Adrenal gland (tissue), 12 donors: Measurements from ENCODE around the gene CRACR2A. TPM values are rescaled to one million over a fixed set of nuclear protein-coding genes. Genes with fewer than 3 reads are reported as not detected.

Experiments used
- DNase-seq, 7 donors: peaks; one replicate each; pipeline ENCODE4 v3.0.0-alpha.2; 2019 to 2020
- H3K27ac ChIP-seq, 5 donors: fragments of 200-600 bp; sonication (generic) in 4 of 5; 1 replicate in 3 of 5; 2 replicates in 2 of 5; pipeline versions ENCODE4 v1.5.1 to v1.8.0; 2016 to 2020; ENCODE audit warnings: mild to moderate bottlenecking in 1 of 5
- H3K27me3 ChIP-seq: fragments of 200-600 bp; 2 replicates; pipeline ENCODE4 v1.8.0; 2021
- H3K36me3 ChIP-seq, 2 donors: fragments of 200-600 bp; replicated peaks in 1 of 2; 1 replicate in 1 of 2; 2 replicates in 1 of 2; pipeline versions ENCODE4 v1.5.1 to v1.8.0; 2018 to 2022
- H3K4me1 ChIP-seq, 2 donors: fragments of 200-600 bp; replicated peaks in 1 of 2; 1 replicate in 1 of 2; 2 replicates in 1 of 2; pipeline versions ENCODE4 v1.5.1 to v1.8.0; 2018 to 2021
- H3K4me3 ChIP-seq, 4 donors: fragments of 200-600 bp; sonication (generic) in 3 of 4; one replicate each; pipeline ENCODE4 v1.5.1; 2016 to 2018
- H3K9me3 ChIP-seq, 3 donors: fragments of 200-600 bp; sonication (generic) in 1 of 3; replicated peaks in 1 of 3; 1 replicate in 2 of 3; 2 replicates in 1 of 3; pipeline versions ENCODE4 v1.5.1 to v1.8.0; 2016 to 2021
- POLR2A ChIP-seq, 2 donors: fragments of 450-650 bp; IDR thresholded peaks; one replicate each; pipeline ENCODE4 v1.6.1; 2017; ENCODE audit warnings: antibody characterized with exemption in 2 of 2, mild to moderate bottlenecking in 2 of 2, moderate library complexity in 1 of 2
- WGBS, 4 donors: extraction: QIAGEN DNeasy Blood & Tissue Kit in 2 of 4; methylation state at CpG; one replicate each; pipeline versions ENCODE4 v1.1.5 to v1.1.7; 2013 to 2017; 5-methylcytosine and 5-hydroxymethylcytosine counted together
- intact Hi-C, 2 donors: fragments of 100-400 bp; cut with DNase I; formaldehyde crosslinking; loops; one replicate each; pipeline versions ENCODE4 v1.14.1 to v1.15.0; 2022 to 2023
- polyA plus RNA-seq, 3 donors: library from polyadenylated mRNA; stranded (reverse); fragments of 200-250 nt in 2 of 3; fragments of 350-450 nt in 1 of 3; fragmentation: Illumina TruSeq in 1 of 3; extraction: RNeasy Lipid Tissue Mini Kit (QIAGEN cat#74804) in 1 of 3; gene quantifications; one replicate each; pipeline ENCODE4 v1.2.3, GENCODE V29; 2013 to 2014
- total RNA-seq, 9 donors: library from RNA; depleted of rRNA in 4 of 9; stranded (reverse); fragments of >200 nt in 4 of 9; fragments of 120-200 nt in 1 of 9; fragmentation: NEBNext Ultra II Directional in 1 of 9; extraction: Animal tissue kit (Norgen Biotek cat#: 25700) in 1 of 9; gene quantifications; one replicate each; pipeline versions ENCODE4 v1.1.0 to v1.2.4, GENCODE V29; 2013 to 2023
- TF ChIP-seq, protein P1 (sequence below), 6 experiments: fragments of 450-650 bp in 4 of 6; fragments of 200-600 bp in 2 of 6; sonication (generic) in 1 of 6; IDR thresholded peaks; 1 replicate in 5 of 6; 2 replicates in 1 of 6; pipeline versions ENCODE4 v1.5.1 to v1.8.0; 2016 to 2021; ENCODE audit warnings: antibody characterized with exemption in 6 of 6, mild to moderate bottlenecking in 2 of 6, moderate library complexity in 1 of 6
- donor health status: healthy with polysubstance abuse.
- donor health status: Bipolar disorder and iron deficiency.
- donor health status: DM: yes; HTN: yes; CAD: no.
- donor health status: DM: no; HTN: no; CAD: no.
- donor health status: DM: no; HTN: no; CAD: no.
- donor health status: DM: yes; HTN: yes; CAD: no.

CRACR2A gene
- total and polyA plus RNA-seq, 12 donors = 0.50 to 3.5 (median 2.0) TPM

DNA sequence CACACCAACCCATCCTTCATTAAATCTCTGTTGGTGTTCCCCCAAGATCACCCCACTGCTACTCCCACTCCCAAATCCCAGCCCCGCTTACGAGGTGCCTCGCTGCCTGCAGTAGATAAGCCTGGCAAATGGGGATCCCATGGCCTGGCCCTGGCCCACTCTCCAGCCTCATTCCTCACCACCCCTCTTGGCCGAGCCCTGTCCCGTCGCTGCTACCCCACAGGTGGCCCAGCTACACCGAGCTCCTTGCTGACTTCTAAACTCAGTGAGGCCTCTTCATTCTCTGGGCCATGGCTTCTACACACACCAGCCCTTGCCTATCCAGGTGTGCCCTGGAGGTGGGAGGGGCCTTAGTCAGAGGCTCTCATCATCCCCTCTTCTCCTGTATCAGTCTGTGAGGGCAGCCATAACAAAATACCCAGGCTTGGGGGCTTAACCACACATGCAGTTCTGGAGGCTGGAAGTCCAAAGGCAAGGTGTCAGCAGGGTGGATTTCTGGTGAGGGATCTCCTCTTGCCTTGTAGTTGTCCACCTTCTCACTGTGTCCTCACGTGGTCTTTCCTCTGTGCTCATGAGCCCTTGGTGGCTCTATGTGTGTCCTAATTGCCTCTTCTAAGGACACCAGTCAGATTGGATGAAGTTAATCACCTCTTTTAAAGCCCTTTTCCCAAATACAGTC lies 169.1 kb downstream of the CRACR2A start:
- intact Hi-C loops = no loop called here
- Histone ChIP-seq H3K4me1 (no peaks in the 10 kb centered on the region), H3K36me3 (no peaks in the 10 kb centered on the region), H3K4me3 (no peak overlapping the region), H3K9me3 (no peaks in the 10 kb centered on the region), H3K27me3 (no peaks in the 10 kb centered on the region), H3K27ac (no peak overlapping the region)
- no peak for DNase-seq
- WGBS, 4 donors = 88 to 90% (median 89%) methylated on average over 8 of the region's 8 CpGs
- TF ChIP-seq, protein P1, sequence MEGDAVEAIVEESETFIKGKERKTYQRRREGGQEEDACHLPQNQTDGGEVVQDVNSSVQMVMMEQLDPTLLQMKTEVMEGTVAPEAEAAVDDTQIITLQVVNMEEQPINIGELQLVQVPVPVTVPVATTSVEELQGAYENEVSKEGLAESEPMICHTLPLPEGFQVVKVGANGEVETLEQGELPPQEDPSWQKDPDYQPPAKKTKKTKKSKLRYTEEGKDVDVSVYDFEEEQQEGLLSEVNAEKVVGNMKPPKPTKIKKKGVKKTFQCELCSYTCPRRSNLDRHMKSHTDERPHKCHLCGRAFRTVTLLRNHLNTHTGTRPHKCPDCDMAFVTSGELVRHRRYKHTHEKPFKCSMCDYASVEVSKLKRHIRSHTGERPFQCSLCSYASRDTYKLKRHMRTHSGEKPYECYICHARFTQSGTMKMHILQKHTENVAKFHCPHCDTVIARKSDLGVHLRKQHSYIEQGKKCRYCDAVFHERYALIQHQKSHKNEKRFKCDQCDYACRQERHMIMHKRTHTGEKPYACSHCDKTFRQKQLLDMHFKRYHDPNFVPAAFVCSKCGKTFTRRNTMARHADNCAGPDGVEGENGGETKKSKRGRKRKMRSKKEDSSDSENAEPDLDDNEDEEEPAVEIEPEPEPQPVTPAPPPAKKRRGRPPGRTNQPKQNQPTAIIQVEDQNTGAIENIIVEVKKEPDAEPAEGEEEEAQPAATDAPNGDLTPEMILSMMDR (IDR thresholded peaks at IDR 0.05) = no peak

DNA sequence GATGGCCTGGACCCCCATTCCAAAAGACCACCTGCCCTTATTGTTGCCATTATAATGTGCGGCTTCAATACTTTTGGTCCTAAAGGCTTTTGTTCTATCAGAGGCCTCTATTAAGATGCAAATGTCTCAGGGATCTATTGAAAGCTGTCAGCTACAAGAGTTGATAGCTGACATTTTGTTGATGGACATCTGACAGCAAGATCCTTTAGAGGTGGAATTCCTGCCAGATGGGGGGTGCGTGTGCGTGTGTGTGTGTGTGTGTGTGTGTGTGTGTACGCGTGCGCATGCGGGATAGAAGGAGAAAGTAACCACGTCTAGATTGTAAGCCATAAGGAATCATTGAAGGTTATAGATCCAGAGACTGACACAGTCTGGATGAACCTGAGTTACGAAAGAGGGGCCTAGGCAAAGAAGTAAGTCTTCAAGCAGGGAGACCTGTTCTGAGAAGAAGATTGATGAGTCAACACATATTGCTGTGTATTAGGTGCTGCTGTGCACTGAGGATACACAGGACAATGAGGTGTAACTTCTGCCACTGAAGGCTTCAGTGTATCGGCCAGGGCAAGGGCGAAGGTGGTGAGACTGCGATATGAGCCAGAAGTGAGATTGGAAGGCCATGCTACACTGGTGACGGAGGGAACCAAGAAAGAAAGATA lies 172.7 kb downstream of the CRACR2A start:
- no peak for DNase-seq
- intact Hi-C loops = no loop called here
- no peak for TF ChIP-seq POLR2A (IDR thresholded peaks at IDR 0.05)
- TF ChIP-seq, protein P1 (IDR thresholded peaks at IDR 0.05) = no peak
- Histone ChIP-seq H3K27me3 (no peaks in the 10 kb centered on the region), H3K9me3 (no peaks in the 10 kb centered on the region), H3K4me3 (no peak overlapping the region), H3K4me1 (no peaks in the 10 kb centered on the region), H3K36me3 (no peaks in the 10 kb centered on the region), H3K27ac (no peak overlapping the region)
- 75 to 90% (median 89%) methylated on average over 13 of the region's 13 CpGs for WGBS, 4 donors

DNA sequence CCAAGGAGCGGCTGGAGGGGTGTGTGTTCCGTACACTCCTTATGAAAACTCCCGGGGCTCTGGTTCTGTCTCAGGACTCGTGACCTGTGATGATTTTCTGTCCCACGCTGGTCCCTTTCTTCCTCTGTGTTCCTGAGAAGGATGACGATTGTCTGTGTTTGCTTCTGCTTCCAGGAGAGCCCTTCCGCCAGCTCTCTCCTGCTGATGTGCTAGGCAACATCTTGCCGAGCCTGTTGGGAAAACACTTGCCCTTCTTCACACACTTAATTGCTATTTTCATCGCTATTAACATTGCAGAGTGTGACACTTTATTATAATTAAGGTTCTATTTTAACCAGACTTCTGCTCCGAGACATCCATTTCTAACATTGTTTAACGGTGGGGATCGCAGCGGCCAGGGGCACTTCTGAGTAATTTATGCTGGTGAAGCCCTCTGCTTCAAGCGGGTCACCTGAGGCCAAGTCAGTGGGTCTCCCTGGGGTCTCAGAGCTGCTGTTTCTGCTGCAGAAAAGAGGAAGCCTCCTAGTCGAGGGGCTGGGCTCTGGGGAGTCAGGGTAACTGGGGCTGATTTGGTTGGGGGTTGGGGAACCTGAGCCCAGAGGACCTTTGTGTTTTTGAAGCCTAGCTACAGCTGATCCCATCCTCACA lies 173.3 kb downstream of the CRACR2A start:
- no peak overlapping the region for H3K27ac ChIP-seq
- intact Hi-C loops = no loop called here
- no peaks in the 10 kb centered on the region for H3K36me3 ChIP-seq
- no peaks in the 10 kb centered on the region for H3K4me1 ChIP-seq
- H3K4me3 ChIP-seq = no peak overlapping the region
- 71 to 79% (median 75%) methylated on average over 14 to 15 of the region's 15 CpGs for WGBS, 4 donors
- DNase-seq = no peak
- H3K27me3 ChIP-seq = no peaks in the 10 kb centered on the region
- H3K9me3 ChIP-seq = no peaks in the 10 kb centered on the region
- TF ChIP-seq POLR2A (IDR thresholded peaks at IDR 0.05) = no peak
- TF ChIP-seq, protein P1 (IDR thresholded peaks at IDR 0.05) = no peak

DNA sequence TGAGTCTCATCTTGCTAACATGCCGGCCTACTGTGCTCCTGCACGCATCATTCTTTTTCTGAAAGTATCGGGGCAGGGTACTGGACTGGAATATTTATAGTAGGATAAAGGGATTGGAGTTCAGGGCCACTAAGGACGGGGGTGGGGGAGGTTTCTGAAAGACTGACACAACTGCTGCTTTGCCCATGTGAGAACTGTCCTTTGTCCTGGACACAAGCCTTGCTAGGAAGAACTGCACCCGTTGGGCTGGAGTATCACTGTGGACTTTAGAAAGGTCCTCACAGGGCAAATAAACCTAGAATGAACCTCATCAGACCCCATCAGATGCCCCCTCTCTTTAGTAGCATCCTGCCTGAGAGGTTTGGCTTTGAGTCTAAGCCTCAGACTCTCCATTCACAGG lies 174.4 kb downstream of the CRACR2A start:
- TF ChIP-seq, protein P1 (IDR thresholded peaks at IDR 0.05) = no peak
- TF ChIP-seq POLR2A (IDR thresholded peaks at IDR 0.05) = no peak
- no peaks in the 10 kb centered on the region for H3K4me1 ChIP-seq
- intact Hi-C loops = no loop called here
- no peak for DNase-seq
- no peaks in the 10 kb centered on the region for H3K36me3 ChIP-seq
- WGBS, 4 donors = 44 to 64% (median 60%) methylated on average over 4 to 5 of the region's 5 CpGs
- no peak overlapping the region for H3K27ac ChIP-seq
- H3K4me3 ChIP-seq = no peak overlapping the region
- H3K27me3 ChIP-seq = no peaks in the 10 kb centered on the region
- no peaks in the 10 kb centered on the region for H3K9me3 ChIP-seq
